Natural killer cell (primary cell): ENCODE data around the gene GNAT3. TPM values are rescaled to one million over a fixed set of nuclear protein-coding genes. Genes with fewer than 3 reads are reported as not detected.

Experiments used
- ATAC-seq, 3 donors: fragments of 150-1000 bp in 2 of 3; fragments of 200-7000 bp in 1 of 3; cut with Tn5 transposase; 1 replicate in 1 of 3; 2 replicates in 2 of 3; pipeline ENCODE4 v1.10.0; 2021; ENCODE audit warnings: mild to moderate bottlenecking in 2 of 3, moderate library complexity in 2 of 3
- DNase-seq, 2 donors: peaks; one replicate each; pipeline versions ENCODE4 v3.0.0 to v3.0.0-alpha.2; 2013 to 2021; ENCODE audit warnings: mixed read lengths in 1 of 2
- H3K27ac ChIP-seq: one replicate; pipeline ENCODE4 v1.5.1; 2013; ENCODE audit warnings: mild to moderate bottlenecking, low read length
- H3K27me3 ChIP-seq: one replicate; pipeline ENCODE4 v1.6.1; 2013; ENCODE audit warnings: low read length; ENCODE audit not compliant: control insufficient read depth, insufficient read depth
- H3K36me3 ChIP-seq: one replicate; pipeline ENCODE4 v1.6.1; 2013; ENCODE audit warnings: low read length; ENCODE audit not compliant: control insufficient read depth, insufficient read depth
- H3K4me1 ChIP-seq: one replicate; pipeline ENCODE4 v1.6.1; 2013; ENCODE audit warnings: low read length; ENCODE audit not compliant: control insufficient read depth, insufficient read depth
- H3K4me3 ChIP-seq: one replicate; pipeline ENCODE4 v1.5.1; 2013; ENCODE audit warnings: low read length
- H3K9me3 ChIP-seq: one replicate; pipeline ENCODE4 v1.6.1; 2013; ENCODE audit warnings: low read length; ENCODE audit not compliant: control insufficient read depth, insufficient read depth
- H3K27ac Mint-ChIP-seq, 2 donors: one replicate each; pipeline ENCODE4 v1.8.0; 2022; ENCODE audit warnings: mild to moderate bottlenecking in 2 of 2, mixed read lengths in 2 of 2, moderate library complexity in 1 of 2
- H3K27me3 Mint-ChIP-seq, 2 donors: one replicate each; pipeline ENCODE4 v1.8.0; 2022; ENCODE audit warnings: low read depth in 2 of 2, mixed read lengths in 2 of 2
- H3K36me3 Mint-ChIP-seq: one replicate; pipeline ENCODE4 v1.8.0; 2022; ENCODE audit warnings: mixed read lengths
- H3K4me1 Mint-ChIP-seq, 2 donors: one replicate each; pipeline ENCODE4 v1.8.0; 2022; ENCODE audit warnings: mixed read lengths in 2 of 2
- H3K4me3 Mint-ChIP-seq: one replicate; pipeline ENCODE4 v1.8.0; 2022; ENCODE audit warnings: mild to moderate bottlenecking, moderate library complexity, mixed read lengths
- H3K9me3 Mint-ChIP-seq, 2 donors: one replicate each; pipeline ENCODE4 v1.8.0; 2022; ENCODE audit warnings: mixed read lengths in 2 of 2
- WGBS: methylation state at CpG from one replicate; pipeline ENCODE4 v1.1.7; 2013; ENCODE audit warnings: missing lambda C conversion rate; ENCODE audit not compliant: insufficient coverage; 5-methylcytosine and 5-hydroxymethylcytosine counted together
- intact Hi-C: fragments of 100-400 bp; cut with micrococcal nuclease; formaldehyde crosslinking; loops from one replicate; pipeline ENCODE4 v1.14.2; 2022
- total RNA-seq, 4 donors: library from RNA; stranded (reverse); fragments of 120-200 nt in 1 of 4; gene quantifications; one replicate each; pipeline versions ENCODE4 v1.2.3 to v1.2.4, GENCODE V29; 2013 to 2022
- TF ChIP-seq, protein P1 (sequence below): fragments of 200-600 bp; IDR thresholded peaks from one replicate; pipeline ENCODE4 v1.8.0; 2022; ENCODE audit warnings: antibody characterized with exemption

Gene GNAT3
- total RNA-seq, 3 donors from 2014 or later (not counting 1 experiment from before 2014, with no cell fraction given) = not detected

DNA sequence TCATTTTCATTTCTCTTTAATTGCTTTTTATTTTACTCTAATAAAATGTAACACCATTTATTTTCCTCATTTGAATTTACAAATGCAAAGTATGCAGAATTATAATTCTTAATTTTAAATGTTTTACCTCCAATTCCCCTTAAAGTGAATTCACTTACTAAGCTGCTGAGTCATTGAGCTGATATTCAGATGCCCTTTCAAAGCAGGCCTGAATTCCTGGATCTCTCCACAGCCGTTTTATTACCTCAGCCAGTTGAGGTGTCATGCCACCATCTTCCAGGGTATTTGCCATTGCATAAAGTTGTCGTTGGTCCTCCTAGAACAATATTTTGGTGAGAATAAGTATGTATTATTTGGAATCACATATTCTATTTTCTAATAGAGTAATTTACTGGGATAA, 33.2 kb downstream of the GNAT3 start:
- ATAC-seq = no peak
- Histone ChIP-seq H3K27me3 (no peaks in the 10 kb centered on the region), H3K4me1 (no peaks in the 10 kb centered on the region), H3K27ac (no peak overlapping the region), H3K4me3 (no peak overlapping the region), H3K36me3 (no peaks in the 10 kb centered on the region), H3K9me3 (no peaks in the 10 kb centered on the region)
- Mint-ChIP-seq H3K27ac (no peak overlapping the region), H3K4me1 (no peaks in the 10 kb centered on the region), H3K4me3 (no peak overlapping the region), H3K36me3 (no peaks in the 10 kb centered on the region), H3K27me3 (no peaks in the 10 kb centered on the region), H3K9me3 (peaks cover 3 to 6% of the 10 kb centered on the region in 2 donors)
- TF ChIP-seq, protein P1, sequence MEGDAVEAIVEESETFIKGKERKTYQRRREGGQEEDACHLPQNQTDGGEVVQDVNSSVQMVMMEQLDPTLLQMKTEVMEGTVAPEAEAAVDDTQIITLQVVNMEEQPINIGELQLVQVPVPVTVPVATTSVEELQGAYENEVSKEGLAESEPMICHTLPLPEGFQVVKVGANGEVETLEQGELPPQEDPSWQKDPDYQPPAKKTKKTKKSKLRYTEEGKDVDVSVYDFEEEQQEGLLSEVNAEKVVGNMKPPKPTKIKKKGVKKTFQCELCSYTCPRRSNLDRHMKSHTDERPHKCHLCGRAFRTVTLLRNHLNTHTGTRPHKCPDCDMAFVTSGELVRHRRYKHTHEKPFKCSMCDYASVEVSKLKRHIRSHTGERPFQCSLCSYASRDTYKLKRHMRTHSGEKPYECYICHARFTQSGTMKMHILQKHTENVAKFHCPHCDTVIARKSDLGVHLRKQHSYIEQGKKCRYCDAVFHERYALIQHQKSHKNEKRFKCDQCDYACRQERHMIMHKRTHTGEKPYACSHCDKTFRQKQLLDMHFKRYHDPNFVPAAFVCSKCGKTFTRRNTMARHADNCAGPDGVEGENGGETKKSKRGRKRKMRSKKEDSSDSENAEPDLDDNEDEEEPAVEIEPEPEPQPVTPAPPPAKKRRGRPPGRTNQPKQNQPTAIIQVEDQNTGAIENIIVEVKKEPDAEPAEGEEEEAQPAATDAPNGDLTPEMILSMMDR = no peak
- no peak for DNase-seq
- intact Hi-C loops = no loop called here
- WGBS = 91% methylated on average over 1 of the region's 2 CpGs

DNA sequence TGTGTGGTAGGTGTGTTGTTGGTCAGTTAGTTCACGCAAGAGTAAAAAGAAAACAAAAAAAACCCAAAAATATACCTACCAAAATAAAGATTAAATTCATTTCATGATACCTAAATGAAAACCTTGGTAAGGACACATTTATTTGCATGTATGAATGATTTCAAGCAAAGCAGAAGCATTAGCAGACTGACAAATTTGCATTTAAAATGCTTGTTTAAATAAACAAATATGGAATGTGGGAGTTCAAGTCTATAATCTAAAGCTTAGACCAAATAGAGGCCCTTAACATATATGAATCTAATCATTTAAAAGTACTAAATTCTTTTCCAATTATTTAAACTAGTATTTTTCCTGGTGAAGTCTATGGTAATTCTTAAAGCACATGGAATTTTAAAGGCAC, 35.8 kb downstream of the GNAT3 start:
- H3K27me3 Mint-ChIP-seq = no peaks in the 10 kb centered on the region
- no peak overlapping the region for H3K4me3 Mint-ChIP-seq
- no peak for ATAC-seq
- H3K9me3 Mint-ChIP-seq = peaks cover 0 to 3% of the 10 kb centered on the region in 2 donors
- H3K27ac Mint-ChIP-seq = no peak overlapping the region
- Histone ChIP-seq H3K27me3 (no peaks in the 10 kb centered on the region), H3K4me3 (no peak overlapping the region), H3K36me3 (no peaks in the 10 kb centered on the region), H3K4me1 (no peaks in the 10 kb centered on the region), H3K9me3 (no peaks in the 10 kb centered on the region), H3K27ac (no peak overlapping the region)
- no peak for DNase-seq
- H3K4me1 Mint-ChIP-seq = no peaks in the 10 kb centered on the region
- no CpG with 5 or more reads among the region's 1 CpG for WGBS
- intact Hi-C loops = no loop called here
- no peaks in the 10 kb centered on the region for H3K36me3 Mint-ChIP-seq
- TF ChIP-seq, protein P1 = no peak

DNA sequence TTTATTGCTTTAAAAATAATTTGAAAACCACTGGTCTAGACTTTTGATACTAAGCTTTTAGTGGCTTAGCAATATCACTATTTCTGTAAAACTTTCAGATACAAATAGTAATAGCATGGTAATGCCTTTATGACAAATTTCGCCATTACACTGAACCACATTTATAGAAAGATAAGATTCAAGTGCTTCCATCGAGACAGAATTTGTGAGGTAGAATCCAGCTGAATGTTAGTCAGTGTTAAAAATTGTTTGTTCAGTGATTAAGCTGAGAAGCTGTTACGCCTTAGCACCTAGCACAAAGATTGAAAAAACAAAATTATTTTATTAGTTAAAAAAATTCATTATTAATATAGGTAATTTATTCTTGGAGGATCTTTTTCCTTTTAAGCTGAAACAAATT, 36.5 kb downstream of the GNAT3 start:
- Histone ChIP-seq H3K9me3 (no peaks in the 10 kb centered on the region), H3K4me1 (no peaks in the 10 kb centered on the region), H3K27me3 (no peaks in the 10 kb centered on the region), H3K36me3 (no peaks in the 10 kb centered on the region), H3K27ac (no peak overlapping the region), H3K4me3 (no peak overlapping the region)
- Mint-ChIP-seq H3K27me3 (no peaks in the 10 kb centered on the region), H3K4me1 (no peaks in the 10 kb centered on the region), H3K9me3 (peaks cover 0 to 5% of the 10 kb centered on the region in 2 donors), H3K36me3 (no peaks in the 10 kb centered on the region), H3K27ac (no peak overlapping the region), H3K4me3 (no peak overlapping the region)
- intact Hi-C loops = no loop called here
- 80% methylated on average over 1 of the region's 3 CpGs for WGBS
- TF ChIP-seq, protein P1 = no peak
- DNase-seq (no peak), ATAC-seq (no peak)

DNA sequence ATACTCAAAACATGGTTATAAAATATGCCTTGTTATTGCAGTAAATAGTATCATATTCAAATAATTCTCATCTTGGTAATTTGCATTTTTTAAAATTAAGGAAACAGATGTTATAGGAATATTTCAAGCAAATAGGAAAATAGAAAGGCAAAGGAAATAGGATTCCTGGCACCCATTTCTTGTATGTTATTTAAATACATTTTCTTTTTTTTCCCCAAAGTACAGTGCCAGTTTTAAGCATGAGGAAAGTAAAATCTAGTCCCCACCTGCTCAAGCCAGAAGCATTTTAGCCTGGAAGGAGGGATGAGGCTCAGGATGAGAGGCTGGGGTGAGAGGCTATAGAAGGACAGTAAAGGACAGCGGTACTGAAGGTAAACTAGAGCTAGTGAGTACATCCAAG, 38.1 kb downstream of the GNAT3 start:
- Histone ChIP-seq H3K27ac (no peak overlapping the region), H3K4me1 (no peaks in the 10 kb centered on the region), H3K27me3 (no peaks in the 10 kb centered on the region), H3K4me3 (no peak overlapping the region), H3K9me3 (no peaks in the 10 kb centered on the region), H3K36me3 (no peaks in the 10 kb centered on the region)
- ATAC-seq (no peak), DNase-seq (no peak)
- Mint-ChIP-seq H3K36me3 (no peaks in the 10 kb centered on the region), H3K4me3 (no peak overlapping the region), H3K4me1 (no peaks in the 10 kb centered on the region), H3K27ac (no peak overlapping the region), H3K27me3 (no peaks in the 10 kb centered on the region), H3K9me3 (peaks cover 0 to 5% of the 10 kb centered on the region in 2 donors)
- intact Hi-C loops = no loop called here
- WGBS = 100% methylated on average over 1 of the region's 1 CpG
- TF ChIP-seq, protein P1 = no peak
